ENCODE results near the gene PHKA1.

The PHKA1 gene

GRCh38 chrX:72662020-72662747 lies 51.9 kb downstream of the PHKA1 start:
- no peak overlapping the region for H3K4me3 ChIP-seq (ENCODE audit: low read depth, low read length)
- no peak for TF ChIP-seq CTCF (IDR thresholded peaks at IDR 0.05; ENCODE audit: borderline replicate concordance, insufficient read depth, low read depth, low read length)

GRCh38 chrX:72659723-72660122 lies 54.4 kb downstream of the PHKA1 start:
- no peak for TF ChIP-seq CTCF (IDR thresholded peaks at IDR 0.05; ENCODE audit: borderline replicate concordance, insufficient read depth, low read depth, low read length)

GRCh38 chrX:72652082-72652481 lies 62.0 kb downstream of the PHKA1 start:
- H3K4me3 ChIP-seq (ENCODE audit: low read depth, low read length) = no peak overlapping the region
- no peak for TF ChIP-seq CTCF (IDR thresholded peaks at IDR 0.05; ENCODE audit: borderline replicate concordance, insufficient read depth, low read depth, low read length)

More at GRCh38 chrX:72659723-72660122, 54.4 kb downstream of the PHKA1 start:
- H3K4me3 ChIP-seq (ENCODE audit: low read depth, low read length) = no peak overlapping the region

- TF ChIP-seq CTCF (IDR thresholded peaks at IDR 0.05; ENCODE audit: borderline replicate concordance, insufficient read depth, low read depth, low read length) = no peak
- H3K4me3 ChIP-seq (ENCODE audit: low read depth, low read length) = no peak overlapping the region
Observed at GRCh38 chrX:72644946-72645345, 69.2 kb downstream of the PHKA1 start.

GRCh38 chrX:72641611-72642010 lies 72.5 kb downstream of the PHKA1 start:
- TF ChIP-seq CTCF (IDR thresholded peaks at IDR 0.05; ENCODE audit: borderline replicate concordance, insufficient read depth, low read depth, low read length) = no peak

GRCh38 chrX:72635930-72636329 lies 78.2 kb downstream of the PHKA1 start:
- TF ChIP-seq CTCF (IDR thresholded peaks at IDR 0.05; ENCODE audit: borderline replicate concordance, insufficient read depth, low read depth, low read length) = no peak
- no peak overlapping the region for H3K4me3 ChIP-seq (ENCODE audit: low read depth, low read length)

More at GRCh38 chrX:72641611-72642010, 72.5 kb downstream of the PHKA1 start:
- no peak overlapping the region for H3K4me3 ChIP-seq (ENCODE audit: low read depth, low read length)

- no peak overlapping the region for H3K4me3 ChIP-seq (ENCODE audit: low read depth, low read length)
- TF ChIP-seq CTCF (IDR thresholded peaks at IDR 0.05; ENCODE audit: borderline replicate concordance, insufficient read depth, low read depth, low read length) = no peak
Observed at GRCh38 chrX:72634331-72634730, 79.8 kb downstream of the PHKA1 start.

Data from GM12875 (cell line).